SK-MEL-5 (cell line): ENCODE data around the gene AK8. TPM values are rescaled to one million over a fixed set of nuclear protein-coding genes. Genes with fewer than 3 reads are reported as not detected.

Experiments
- DNase-seq: peaks from one replicate; pipeline ENCODE4 v3.0.0-alpha.2; 2016; ENCODE audit warnings: low read depth, low spot score
- in situ Hi-C: cut with HindIII; loops from 2 replicates; pipeline ENCODE4 v1.10.0; 2016; ENCODE audit warnings: low sequenced_read_pairs, high pct_unique_total_duplicates, low pct_unique_long_range_greater_than_20kb
- total RNA-seq: library from RNA; depleted of rRNA; stranded (reverse); fragments of >200 nt; shearing (Covaris generic); gene quantifications from 2 replicates; pipeline ENCODE4 v1.2.3, GENCODE V29; 2014

Gene AK8
- total RNA-seq, 1 experiment from 2014 or later = 0.21 TPM

DNA sequence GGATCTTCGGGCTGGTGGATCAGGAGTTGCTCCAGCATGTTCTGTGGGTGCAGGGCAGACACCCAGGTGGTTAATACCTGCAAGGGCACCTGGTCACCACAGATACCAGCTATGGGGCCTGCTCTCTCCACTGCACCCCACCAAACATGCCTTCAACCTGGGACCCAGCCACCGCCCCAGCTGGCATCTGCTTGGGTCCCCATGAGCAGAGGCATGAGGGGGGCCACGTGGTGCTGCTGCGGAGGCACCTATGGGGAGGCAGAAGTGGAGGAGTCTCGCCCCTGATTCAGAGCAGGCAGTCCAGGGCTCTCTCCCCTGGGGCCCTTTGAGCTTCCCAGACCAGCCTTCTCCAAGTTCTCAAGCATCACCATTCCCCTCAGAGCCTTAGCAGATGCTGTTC is 2.9 kb downstream of the AK8 start:
- DNase-seq = no peak

DNA sequence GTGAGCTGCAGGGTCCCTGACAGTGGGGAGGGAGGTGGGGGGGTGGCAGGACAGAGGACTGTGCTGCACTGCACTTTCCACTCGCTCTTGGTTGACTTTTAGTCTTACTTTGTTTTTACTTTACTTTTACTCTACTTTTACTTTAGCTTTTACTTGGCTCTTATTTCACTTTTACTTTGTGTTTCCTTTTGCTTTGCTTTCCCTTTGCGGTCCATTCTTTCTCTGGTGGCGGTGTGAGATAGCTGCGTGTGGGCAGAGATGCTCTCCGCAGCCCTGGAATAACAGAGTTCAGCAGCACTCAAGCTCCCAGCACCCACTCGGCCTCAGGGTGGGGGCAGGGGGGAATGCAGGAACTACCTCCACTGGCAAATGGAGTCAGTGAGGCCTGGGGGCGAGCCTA is 4.7 kb downstream of the AK8 start:
- no peak for DNase-seq
- in situ Hi-C loops = no loop called here

More for the DNA sequence above, 2.9 kb downstream of the AK8 start:
- in situ Hi-C loops = no loop called here

DNA sequence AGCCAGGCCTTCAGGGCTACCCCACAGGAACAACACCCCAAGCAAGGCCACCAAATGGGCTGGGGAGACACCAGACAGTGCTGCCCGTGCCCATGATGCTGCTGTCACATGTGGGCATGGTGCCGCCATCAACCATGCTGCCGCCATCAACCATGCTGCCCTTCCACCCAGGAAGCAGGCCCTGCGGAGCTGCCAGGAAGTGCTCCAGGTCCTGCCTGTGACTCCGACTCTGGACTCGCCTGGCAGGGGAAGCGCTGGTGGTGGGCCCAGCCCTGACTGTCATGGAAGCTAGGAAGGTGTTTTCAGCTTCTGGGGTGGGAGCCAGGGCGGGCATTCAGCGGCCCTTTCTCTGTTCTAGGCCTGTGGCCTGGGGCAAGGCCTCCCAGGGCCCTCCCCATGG is 8.8 kb downstream of the AK8 start:
- in situ Hi-C loops = no loop called here
- DNase-seq = no peak

DNA sequence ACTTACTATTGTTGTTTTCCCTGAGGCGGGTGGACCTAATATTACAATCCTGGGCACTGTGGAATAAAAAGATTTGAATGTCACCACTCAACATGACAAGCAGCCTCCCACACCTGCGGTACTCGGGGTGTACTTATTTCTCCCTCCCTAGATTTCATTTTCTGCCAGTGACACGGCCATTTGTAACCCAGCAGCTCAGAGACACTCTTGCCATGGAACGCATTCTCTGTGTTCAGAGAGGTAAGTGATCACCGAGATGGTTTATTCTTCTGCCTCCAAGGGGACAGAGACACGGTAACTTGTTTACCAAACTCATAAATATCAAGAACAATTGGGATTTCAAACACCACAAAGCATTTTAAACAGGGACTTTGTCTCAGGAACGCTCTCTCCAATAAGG is 11.2 kb downstream of the AK8 start:
- DNase-seq = no peak
- in situ Hi-C loops = no loop called here

DNA sequence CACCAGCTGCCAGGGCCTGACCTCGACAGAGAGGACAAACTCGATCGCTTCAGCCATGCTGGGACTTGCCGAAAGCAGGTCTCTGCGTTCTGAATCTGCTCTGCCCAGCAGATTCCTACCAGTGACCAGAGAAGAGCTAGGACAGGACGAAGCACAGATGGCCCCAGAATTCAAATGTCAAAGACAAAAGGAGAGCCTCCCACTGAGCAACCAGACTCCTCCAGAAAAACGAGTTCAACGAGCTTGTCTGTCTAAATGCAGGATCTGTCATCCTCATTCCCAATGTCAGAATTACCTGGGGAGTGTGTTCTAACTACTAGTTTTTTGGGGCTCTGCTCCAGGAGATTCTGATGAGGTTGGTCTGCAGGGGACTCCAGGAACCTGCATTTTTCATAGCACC is 13.4 kb downstream of the AK8 start:
- in situ Hi-C loops = no loop called here
- DNase-seq = no peak

DNA sequence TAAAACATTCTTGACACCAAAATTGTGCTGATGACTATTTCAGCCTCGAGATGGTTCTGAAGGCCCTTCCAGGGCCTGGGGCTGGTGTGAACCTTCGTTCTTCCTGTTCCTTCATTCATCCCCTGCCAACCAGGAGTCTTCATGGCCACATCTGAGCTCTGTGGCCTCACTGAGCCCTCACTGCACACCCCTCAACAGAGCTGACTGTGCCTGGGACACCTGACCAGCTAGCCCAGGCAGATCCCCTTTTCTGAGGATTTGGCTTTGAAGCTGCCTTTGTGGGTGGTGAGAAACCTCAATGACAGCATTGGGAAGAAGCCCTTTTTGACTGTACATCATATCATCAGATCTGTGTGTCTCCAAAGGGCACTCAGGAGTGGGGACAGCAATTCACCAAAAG is 13.8 kb downstream of the AK8 start:
- DNase-seq = no peak
- in situ Hi-C loops = no loop called here

DNA sequence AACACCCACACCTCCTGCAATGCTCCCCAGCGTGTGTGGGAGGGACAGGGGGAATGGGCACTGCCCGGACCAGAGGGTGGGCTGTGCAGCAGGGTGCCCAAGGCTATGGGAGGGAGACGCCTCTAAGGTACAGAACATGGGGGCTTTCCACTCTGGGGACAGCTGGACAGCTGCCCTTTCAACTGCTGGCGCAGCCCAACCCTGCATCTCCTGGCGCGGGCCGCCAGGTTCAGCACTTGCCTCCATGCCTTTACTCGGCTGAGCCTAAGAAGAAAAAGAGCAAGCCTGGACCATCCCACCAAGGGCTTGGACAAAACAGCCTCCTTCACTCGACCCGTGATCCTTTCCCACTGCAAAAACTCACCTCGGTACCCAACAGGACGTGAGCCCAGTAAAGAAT is 15.0 kb downstream of the AK8 start:
- in situ Hi-C loops = no loop called here
- DNase-seq = no peak

DNA sequence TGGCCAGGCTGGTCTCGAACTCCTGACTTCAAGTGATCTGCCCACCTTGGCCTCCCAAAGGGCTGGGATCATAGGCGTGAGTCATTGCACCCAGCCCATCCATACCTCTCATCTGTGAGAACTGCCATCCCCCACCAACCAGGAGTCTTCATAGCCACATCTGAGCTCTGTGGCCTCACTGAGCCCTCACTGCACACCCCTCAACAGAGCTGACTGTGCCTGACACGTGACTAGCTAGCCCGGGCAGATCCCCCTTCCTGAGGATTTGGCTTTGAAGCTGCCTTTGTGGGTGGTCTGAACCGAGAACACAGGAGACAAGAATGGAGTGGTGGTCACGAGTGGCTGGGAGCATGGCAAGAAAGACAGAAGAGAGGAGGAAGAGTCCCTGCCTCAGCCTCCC is 15.6 kb downstream of the AK8 start:
- in situ Hi-C loops = no loop called here
- no peak for DNase-seq

DNA sequence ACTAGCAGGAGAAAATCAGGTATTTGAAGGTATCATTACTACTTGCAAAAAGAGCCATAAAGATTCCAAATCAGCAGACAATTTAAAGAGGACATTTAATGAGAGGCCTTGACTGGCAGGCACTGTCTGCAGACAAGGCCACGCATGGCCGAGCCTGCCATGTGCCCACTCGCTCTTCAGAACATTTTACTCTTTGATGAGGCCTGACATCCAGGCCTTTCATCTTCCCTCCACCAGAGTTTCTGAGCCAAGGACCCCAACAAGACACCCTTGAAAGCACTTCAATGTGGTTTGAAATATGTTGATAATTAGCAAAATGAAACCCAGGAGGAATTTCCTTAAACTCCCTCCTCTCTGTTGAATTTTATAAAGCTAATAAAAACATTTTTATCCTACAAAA is 16.4 kb downstream of the AK8 start:
- no peak for DNase-seq
- in situ Hi-C loops = no loop called here

DNA sequence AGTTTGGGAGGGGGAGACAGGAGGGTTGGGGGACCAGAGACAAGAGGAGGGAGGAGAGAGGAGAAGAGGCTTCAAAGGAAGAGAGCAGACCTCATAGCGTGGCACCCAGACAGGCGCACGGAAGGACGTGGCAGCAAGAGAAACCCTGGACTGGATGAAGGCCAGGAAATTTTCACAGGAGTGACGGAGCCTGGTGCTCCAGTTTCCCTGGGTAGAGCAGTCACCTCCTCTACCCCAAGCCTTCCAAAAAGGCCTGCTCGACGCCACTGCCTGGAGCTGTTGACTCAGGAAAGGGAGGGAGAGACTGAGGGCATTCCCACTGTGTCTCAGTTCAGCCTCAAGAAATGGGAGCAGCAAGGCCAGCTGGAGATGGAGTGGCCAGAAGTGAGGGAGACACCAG is 19.3 kb downstream of the AK8 start:
- no peak for DNase-seq
- in situ Hi-C loops = no loop called here

DNA sequence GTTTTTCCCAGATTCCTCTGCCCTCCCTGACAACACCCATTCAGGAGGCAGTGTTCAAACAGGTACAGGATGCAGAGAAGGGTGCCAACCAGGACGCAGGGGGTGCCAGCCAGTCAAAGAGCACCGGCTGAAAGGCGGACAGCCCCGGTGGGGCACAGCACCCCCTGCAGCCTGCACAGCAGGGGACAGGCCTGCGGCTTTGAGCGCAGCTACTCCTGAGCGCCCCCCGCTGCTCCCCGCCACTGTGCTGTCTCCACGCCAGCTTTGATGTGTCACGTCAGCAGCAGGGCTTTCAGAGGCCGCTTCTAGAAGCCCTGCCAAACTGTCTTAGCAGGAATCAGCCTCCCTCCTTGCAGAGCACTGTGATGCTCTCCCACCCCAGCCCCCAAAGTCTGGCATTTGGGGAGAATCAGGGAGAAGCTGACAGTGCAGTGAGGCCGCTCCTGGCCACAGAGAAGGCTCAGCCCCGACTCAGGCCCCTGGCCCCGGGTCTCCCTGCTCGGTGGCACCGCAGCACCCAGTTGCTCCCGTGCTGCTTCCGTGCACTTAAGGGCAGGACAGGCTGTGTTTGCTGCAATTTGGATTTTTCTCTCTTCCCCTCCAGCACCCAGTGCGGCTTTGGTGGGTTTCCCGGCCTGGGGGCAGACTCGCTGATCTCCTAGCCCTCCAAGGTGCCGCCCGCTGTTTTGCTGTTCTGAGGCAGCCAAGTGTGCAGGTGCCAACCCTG is 20.3 kb downstream of the AK8 start:
- in situ Hi-C loops = no loop called here
- DNase-seq = no peak

DNA sequence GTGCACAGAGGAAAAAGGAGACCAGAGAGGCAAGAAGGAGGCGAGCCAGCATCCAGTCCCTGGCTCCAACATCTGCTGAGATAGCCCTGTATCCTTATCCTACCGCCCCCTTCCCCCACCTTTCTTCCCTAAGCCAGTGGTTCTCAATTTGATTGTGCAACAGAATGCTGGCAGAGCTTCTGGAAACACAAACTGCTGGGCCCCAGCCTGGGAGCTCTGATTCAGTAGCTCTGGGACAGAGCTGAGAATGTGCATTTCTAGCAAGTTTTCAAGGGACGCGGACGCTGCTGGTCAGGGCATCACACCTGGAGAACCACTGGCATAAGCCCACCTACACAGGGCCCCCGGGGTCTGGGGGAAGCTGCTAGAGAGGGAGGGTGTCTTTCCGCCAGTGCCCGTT is 21.1 kb downstream of the AK8 start:
- in situ Hi-C loops = no loop called here
- no peak for DNase-seq

DNA sequence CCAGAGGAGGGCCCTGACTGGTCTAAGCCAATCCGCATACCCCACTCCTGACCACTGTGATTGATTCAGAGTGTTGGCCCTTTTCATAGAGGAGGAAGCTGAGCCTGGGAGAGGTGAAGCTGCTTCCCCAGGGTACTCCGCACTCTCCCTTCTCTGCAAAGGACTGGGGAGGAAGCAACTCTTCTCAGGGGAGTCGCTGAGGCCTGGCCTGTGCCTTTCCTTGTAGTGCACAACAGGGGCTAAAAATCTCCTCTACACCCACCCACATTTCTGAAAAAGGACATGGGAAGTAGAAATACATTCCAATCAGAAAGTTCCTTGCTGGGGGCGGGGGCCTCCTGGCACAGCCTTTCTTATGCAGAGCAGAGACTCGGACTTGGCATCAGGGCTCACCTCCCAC is 22.2 kb downstream of the AK8 start:
- DNase-seq = no peak
- in situ Hi-C loops = no loop called here

DNA sequence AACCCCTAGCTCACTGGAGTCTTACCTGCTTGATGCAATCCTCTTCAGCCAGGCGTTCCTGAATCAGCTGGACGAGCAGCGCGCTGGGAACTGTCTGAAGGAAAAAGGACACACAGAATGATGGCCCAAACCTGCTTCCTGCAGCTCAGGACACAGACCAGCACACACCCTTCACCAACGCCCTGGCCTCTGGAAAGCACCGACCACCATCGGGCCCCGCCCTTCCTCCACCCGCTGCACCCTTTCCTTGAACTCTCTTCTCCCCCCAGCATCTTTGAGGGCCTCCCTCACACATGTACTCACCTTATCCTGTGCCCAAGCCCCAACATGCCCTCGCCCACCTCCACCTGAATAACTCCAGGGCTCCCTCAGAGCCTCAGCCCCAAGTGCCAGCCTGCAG is 23.3 kb downstream of the AK8 start:
- in situ Hi-C loops = no loop called here
- DNase-seq = no peak

DNA sequence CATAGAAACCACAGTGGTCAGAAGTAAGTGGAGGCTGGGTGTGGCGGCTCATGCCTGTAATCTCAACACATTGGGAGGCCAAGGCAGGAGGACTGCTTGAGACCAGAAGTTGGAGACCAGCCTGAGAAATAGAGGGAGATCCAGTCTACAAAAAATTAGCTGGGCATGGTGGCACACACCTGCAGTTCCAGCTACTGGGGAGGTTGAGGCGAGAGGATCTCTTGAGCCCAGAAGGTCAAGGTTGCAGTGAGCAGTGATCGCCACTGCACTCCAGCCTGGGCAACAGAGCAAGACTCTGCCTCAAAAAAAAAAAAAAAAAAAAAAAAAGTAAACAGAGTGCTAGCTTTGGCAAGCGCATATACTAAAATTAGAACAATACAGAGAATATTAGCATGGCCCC is 24.6 kb downstream of the AK8 start:
- DNase-seq = no peak
- in situ Hi-C loops = no loop called here

DNA sequence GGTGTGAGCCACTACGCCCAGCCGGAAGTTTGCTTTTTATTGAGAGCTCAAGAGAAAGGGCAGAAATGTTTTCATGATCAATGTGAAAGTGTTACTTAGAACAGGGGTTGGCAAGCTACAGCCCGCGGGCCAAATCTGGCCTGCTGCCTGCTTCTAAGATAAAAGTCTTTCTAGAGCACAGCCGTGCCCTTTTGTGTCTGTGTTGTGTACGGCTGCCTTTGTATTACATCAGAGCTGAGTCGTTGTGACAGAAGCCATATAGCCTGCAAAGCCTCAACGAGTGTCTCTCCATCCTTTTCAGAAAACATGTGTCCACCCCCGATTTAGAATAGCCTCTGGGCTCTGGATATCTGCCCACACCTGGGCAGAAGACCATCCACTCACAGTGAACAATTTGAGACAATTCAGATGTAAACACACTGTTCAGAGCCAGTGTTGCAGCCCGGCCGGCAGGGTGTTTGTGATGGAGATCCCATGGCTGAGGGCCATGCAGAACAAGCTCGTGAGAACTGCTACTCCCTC is 28.8 kb downstream of the AK8 start:
- in situ Hi-C loops = no loop called here
- no peak for DNase-seq

DNA sequence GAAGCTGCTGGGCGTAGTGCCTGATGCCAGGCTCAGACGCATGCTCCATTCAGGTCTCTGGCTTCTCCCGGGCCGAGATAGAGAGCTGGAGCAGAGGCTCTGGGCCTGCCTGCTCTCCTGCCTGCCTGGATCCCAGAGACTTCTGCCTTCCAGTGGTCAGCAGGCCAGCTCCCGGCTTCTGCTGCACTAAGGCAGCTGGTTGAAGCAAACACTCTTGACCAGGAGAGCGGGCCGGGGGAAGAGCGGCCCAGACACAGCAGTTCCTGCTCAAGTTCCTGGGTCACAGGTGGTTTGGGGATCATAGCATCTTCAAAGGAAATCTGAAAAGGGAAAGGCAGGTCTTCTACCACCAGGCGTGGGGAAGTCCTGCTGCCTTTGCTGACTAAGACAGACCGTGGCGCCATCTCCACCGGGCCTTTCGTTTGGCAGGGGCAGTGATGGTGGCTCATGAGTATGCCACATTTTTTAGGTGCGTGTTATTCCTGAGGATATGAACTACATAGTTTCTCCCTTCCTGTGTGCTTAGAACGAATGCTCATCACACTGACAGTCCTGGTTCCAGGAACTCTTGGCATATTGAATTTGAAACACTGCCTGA is 31.1 kb downstream of the AK8 start:
- in situ Hi-C loops = no loop called here
- no peak for DNase-seq

DNA sequence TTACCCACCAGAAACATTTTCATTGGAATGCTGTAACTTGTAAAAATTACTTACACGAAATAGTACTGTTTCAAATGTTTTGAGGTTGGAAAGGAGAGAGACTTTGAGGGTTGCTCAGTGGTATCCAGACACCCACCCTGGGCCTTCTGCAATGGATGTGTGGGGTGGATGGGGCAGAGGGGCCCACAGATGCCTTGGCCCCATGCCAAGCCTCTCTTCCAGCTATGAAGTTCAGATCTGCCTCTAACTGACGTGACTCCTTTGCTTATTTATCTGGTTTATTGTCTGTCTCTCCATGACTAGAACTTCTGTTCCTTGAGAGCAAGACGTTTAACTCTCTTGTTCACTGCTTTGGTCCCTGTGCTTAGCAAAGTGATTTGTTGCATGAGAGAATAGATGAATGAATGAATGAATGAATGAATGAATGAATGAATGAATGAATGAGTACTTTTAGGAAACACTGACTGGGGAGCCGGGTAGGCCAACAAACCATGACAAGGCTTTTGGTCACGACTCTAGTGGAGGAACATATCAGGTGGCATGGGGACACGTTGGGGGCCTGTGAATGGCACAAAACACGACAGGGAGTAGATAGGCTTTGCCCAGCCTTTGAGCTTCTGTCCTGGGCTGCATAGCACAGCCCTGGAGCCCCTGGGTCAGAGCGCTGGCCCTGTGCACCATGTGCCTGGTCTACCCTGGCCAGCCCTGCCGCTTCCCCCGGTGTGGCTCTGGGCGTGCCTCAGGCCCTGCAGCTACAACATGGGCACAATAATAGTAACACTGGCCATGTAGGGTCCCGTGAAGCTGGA is 31.8 kb downstream of the AK8 start:
- in situ Hi-C loops = no loop called here
- no peak for DNase-seq
